Activated gamma-delta T cell (primary cell): ENCODE data around the gene TMEM253.
A peak's percentile ranks its signal among the peaks of the same experiment; 100 is the strongest.

ENCODE experiments used
- DNase-seq: peaks from one replicate; lab custom pipeline; 2025; lab: John Stamatoyannopoulos, UW

Gene TMEM253

GRCh38 chr14:21071225-21072030 lies 29.4 kb upstream of the TMEM253 start:
- DNase-seq, result peak; percentile 28

- no peak for DNase-seq
Measured at GRCh38 chr14:21072031-21072473, 28.8 kb upstream of the TMEM253 start.

DNA sequence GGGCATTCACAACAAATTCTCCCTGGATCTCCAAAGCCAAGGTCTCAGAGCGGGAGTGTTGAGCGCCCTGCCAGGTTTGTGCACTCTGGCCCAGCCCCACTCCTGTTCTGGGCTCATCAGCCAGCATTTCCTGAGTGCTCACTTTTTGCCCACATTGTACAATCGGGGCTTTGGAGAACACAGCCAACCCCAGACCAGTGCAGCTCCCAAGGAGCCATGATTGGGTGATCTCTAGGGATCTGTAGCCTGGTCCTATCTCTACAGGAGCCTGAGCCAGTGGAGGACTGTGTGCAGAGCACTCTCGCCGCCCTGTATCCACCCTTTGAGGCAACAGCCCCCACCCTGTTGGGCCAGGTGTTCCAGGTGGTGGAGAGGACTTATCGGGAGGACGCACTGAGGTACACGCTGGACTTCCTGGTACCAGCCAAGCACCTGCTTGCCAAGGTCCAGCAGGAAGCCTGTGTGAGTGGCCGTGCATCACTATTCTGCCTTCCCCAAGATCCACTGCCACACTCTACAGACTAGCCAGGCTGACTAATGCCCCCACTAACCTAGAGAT lies 28.0 kb upstream of the TMEM253 start:
- DNase-seq, result no peak

GRCh38 chr14:21073921-21074320 lies 26.9 kb upstream of the TMEM253 start:
- no peak for DNase-seq

DNA sequence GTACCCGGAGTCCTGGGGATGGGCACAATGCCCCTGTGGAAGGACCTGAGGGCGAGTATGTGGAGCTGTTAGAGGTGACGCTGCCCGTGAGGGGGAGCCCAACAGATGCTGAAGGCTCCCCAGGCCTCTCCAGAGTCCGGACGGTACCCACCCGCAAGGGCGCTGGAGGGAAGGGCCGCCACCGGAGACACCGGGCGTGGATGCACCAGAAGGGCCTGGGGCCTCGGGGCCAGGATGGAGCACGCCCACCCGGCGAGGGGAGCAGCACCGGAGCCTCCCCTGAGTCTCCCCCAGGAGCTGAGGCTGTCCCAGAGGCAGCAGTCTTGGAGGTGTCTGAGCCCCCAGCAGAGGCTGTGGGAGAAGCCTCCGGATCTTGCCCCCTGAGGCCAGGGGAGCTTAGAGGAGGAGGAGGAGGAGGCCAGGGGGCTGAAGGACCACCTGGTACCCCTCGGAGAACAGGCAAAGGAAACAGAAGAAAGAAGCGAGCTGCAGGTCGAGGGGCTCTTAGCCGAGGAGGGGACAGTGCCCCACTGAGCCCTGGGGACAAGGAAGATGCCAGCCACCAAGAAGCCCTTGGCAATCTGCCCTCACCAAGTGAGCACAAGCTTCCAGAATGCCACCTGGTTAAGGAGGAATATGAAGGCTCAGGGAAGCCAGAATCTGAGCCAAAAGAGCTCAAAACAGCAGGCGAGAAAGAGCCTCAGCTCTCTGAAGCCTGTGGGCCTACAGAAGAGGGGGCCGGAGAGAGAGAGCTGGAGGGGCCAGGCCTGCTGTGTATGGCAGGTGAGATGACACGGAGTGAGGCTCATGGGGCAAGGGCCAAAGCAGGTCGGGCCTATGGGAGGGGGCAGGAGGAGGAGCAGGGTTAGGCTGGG lies 26.2 kb upstream of the TMEM253 start:
- DNase-seq, result no peak

- no peak for DNase-seq
Measured at GRCh38 chr14:21075719-21076437, 25.0 kb upstream of the TMEM253 start.

DNA sequence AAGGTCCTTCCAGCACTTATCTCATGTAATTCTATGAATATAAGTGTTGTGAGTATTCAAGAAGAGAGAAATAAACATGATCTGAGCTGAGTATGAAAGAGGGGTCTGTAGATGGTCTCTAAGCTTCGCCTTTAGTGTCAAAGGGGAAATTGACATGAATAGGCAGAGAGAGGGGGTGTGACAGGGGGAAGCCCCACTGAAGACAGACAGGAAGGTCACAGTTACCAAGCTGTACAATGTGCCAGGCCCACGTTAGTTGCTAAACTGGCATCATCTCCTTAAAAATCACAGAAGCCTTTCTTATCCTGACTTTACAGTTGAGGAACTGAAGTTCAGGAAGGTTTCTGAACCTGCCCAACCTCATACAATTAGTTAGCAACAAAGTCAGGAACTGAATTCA lies 23.2 kb upstream of the TMEM253 start:
- DNase-seq, result no peak

DNA sequence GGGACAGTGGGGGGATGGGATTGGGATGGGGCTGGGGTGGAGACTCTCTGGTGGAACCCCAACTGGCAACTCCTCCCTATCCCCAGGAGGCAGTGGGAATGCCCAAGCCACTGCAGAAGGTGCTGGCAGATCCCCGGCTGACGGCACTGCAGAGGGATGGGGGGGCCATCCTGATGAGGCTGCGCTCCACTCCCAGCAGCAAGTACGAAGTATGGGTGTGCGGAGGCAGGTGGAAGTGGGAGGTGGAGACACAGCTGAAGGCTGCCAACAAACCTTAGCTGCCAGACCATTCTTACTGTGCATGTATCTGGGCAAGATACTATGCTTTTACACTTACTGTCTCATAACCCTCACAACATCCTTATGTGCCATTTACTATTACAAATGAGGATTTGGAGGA lies 22.6 kb upstream of the TMEM253 start:
- no peak for DNase-seq

GRCh38 chr14:21078726-21079125 lies 22.1 kb upstream of the TMEM253 start:
- no peak for DNase-seq

- no peak for DNase-seq
Measured at GRCh38 chr14:21081521-21082142, 19.2 kb upstream of the TMEM253 start.

DNA sequence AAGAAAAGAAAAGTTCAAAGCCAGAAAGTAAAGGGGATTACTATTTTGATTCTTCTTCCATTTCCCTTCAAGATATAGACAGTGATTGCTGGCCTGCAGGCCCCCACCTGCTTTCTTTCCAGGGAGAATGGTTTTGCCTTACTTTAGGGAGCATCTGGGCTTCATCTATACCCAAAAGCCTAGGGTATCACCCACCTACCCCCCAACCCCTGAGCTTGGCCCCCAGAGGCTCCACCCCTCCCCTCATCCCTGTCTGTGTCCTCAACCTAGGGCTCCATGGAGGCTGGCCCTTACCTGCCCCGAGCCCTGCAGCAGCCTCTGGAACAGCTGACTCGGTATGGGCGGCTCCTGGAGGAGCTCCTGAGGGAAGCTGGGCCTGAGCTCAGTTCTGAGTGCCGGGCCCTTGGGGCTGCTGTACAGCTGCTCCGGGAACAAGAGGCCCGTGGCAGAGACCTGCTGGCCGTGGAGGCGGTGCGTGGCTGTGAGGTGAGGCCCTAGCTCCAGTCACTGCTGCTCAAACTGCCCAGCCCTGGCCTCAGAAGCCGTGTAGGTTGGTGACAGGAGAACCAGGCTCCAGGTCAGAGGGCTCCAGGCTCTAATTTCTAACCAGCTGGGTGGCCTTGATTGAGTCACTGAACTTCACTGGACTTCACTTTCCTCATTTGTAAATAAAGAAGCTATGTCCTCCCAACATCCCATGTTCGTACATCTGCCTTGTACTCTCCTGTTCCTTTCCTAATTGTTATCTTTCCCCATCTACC lies 17.1 kb upstream of the TMEM253 start:
- no peak for DNase-seq

DNA sequence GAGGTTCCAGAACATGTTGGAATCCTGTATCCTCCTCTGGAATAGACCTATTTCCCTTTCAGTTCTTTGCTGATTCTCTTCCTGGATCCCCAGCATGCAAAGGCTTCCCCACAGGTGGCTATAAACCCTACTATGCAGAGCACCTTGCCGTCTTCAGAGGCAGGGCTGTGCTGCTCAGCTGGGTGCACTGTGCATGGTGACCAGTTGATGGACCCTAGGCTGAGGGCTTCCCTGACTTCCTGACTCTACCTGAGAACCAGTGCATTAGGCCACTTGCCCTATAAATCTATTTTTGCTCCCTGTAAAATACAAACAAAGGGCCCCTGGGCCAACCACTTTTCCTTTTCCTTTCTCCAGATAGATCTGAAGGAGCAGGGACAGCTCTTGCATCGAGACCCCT lies 16.5 kb upstream of the TMEM253 start:
- no peak for DNase-seq

- no peak for DNase-seq
Measured at GRCh38 chr14:21084998-21085853, 15.6 kb upstream of the TMEM253 start.

GRCh38 chr14:21086908-21087293 lies 14.0 kb upstream of the TMEM253 start:
- no peak for DNase-seq

DNA sequence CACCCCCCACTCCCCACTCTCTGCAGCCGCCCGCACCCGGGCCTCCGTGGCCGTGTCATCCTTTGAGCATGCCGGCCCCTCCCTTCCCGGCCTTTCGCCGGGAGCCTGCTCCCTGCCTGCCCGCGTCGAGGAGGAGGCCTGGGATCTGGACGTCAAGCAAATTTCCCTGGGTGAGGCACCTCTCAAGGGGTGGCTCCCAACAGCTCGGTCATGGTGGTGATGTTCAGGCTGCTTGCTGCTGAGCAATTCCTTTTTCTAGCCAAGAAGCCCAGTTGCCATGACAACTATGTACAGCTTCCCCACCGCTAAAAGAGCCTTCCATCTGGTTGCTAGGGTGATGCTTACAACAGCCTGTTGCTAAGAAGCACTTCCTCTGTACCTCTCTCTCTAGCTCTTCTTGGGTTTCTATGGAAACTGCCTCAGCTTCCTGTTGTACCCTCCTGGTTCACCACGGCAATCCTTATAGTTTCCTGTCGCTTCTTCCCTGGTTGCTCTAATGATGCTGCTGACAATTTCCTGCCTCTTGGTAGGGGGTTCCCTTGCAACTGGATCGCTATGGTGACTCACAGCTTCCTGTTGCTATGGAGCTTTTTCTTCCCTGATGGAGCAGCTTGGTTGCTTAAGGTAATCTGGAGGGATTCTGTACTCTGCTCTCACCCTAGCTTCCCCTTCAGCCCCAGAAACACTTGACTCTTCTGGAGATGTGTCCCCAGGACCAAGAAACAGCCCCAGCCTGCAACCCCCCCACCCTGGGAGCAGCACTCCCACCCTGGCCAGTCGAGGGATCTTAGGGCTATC lies 13.4 kb upstream of the TMEM253 start:
- no peak for DNase-seq

GRCh38 chr14:21088687-21089086 lies 12.2 kb upstream of the TMEM253 start:
- DNase-seq, result no peak

- no peak for DNase-seq
Measured at GRCh38 chr14:21089271-21089670, 11.6 kb upstream of the TMEM253 start.

DNA sequence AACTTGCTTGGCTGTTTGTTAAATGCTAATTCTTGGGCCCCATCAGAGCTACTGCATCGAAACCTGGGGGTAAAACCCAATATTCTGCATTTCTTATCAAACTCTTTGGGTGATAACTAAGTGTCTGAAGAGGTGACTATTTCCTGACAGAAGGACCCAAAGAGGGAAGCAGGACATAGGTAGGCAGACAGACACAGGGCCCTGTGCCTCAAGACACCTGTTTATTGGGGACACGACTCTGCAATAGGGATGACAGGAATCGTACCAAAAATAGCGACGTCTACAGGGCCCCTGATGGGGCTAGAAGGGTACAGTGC lies 11.0 kb upstream of the TMEM253 start:
- no peak for DNase-seq
